CD4-positive, CD25-positive, alpha-beta regulatory T cell (primary cell): ENCODE measurements around the gene FXYD2. TPM values are rescaled to one million over a fixed set of nuclear protein-coding genes. Genes with fewer than 3 reads are reported as not detected.
A peak's percentile ranks its signal among the peaks of the same experiment; 100 is the strongest.

Experiments used
- ATAC-seq, 2 donors: fragments of 150-1000 bp; cut with Tn5 transposase; one replicate each; pipeline ENCODE4 v1.10.0; 2021; ENCODE audit warnings: low read depth in 2 of 2, moderate number of reproducible peaks in 2 of 2, moderate library complexity in 1 of 2
- DNase-seq, 3 donors: peaks; one replicate each; pipeline versions ENCODE4 v3.0.0 to v3.0.0-alpha.2; 2012 to 2022; ENCODE audit warnings: mixed read lengths in 1 of 3
- H3K27ac ChIP-seq: one replicate; pipeline ENCODE4 v1.7.0; 2013; ENCODE audit warnings: mild to moderate bottlenecking, low read length; ENCODE audit not compliant: insufficient read depth, poor library complexity, severe bottlenecking
- H3K27me3 ChIP-seq: one replicate; pipeline ENCODE4 v1.7.0; 2013; ENCODE audit warnings: low read length; ENCODE audit not compliant: control insufficient read depth, insufficient read depth
- H3K36me3 ChIP-seq: one replicate; pipeline ENCODE4 v1.7.0; 2013; ENCODE audit warnings: mild to moderate bottlenecking, low read length, moderate library complexity; ENCODE audit not compliant: control insufficient read depth, insufficient read depth
- H3K4me1 ChIP-seq: 2 replicates; pipeline ENCODE4 v1.7.0; 2013; ENCODE audit warnings: mild to moderate bottlenecking, low read length; ENCODE audit not compliant: insufficient read depth, control insufficient read depth, poor library complexity, severe bottlenecking
- H3K4me3 ChIP-seq: one replicate; pipeline ENCODE4 v1.7.0; 2013; ENCODE audit warnings: low read depth, mild to moderate bottlenecking, low read length, moderate library complexity
- H3K9me3 ChIP-seq, 2 experiments: 1 replicate in 1 of 2; 2 replicates in 1 of 2; pipeline ENCODE4 v1.7.0; 2013; ENCODE audit warnings: low read length in 2 of 2, mild to moderate bottlenecking in 1 of 2, moderate library complexity in 1 of 2; ENCODE audit not compliant: control insufficient read depth in 2 of 2
- H3K27ac Mint-ChIP-seq, 3 donors: one replicate each; pipeline ENCODE4 v1.8.0; 2020 to 2022; ENCODE audit warnings: mild to moderate bottlenecking in 3 of 3, mixed read lengths in 3 of 3, moderate library complexity in 2 of 3
- H3K27me3 Mint-ChIP-seq: one replicate; pipeline ENCODE4 v1.8.0; 2022; ENCODE audit warnings: mild to moderate bottlenecking, mixed read lengths
- H3K36me3 Mint-ChIP-seq: one replicate; pipeline ENCODE4 v1.8.0; 2020; ENCODE audit warnings: mixed read lengths
- H3K4me1 Mint-ChIP-seq, 4 donors: one replicate each; pipeline ENCODE4 v1.8.0; 2020 to 2022; ENCODE audit warnings: mixed read lengths in 4 of 4, mild to moderate bottlenecking in 1 of 4
- H3K4me3 Mint-ChIP-seq, 4 donors: one replicate each; pipeline ENCODE4 v1.8.0; 2020 to 2022; ENCODE audit warnings: mild to moderate bottlenecking in 4 of 4, mixed read lengths in 4 of 4, moderate library complexity in 3 of 4
- H3K9me3 Mint-ChIP-seq, 7 donors: one replicate each; pipeline ENCODE4 v1.8.0; 2020 to 2022; ENCODE audit warnings: mixed read lengths in 7 of 7, mild to moderate bottlenecking in 3 of 7, moderate library complexity in 2 of 7
- polyA plus RNA-seq, 4 donors: library from polyadenylated mRNA; unstranded; fragments of 300-500 nt; fragmentation: Illumina TruSeq; gene quantifications; one replicate each; pipeline ENCODE4 v1.2.3, GENCODE V29; 2021
- total RNA-seq: library from RNA; stranded (reverse); gene quantifications from one replicate; pipeline ENCODE4 v1.2.3, GENCODE V29; 2022

Gene FXYD2
- 4.0 TPM for total RNA-seq
- polyA plus RNA-seq = 10 to 100 TPM; 35.5 to 88.9 (median 72.3) TPM

GRCh38 chr11:117824571-117825537, at the start of gene FXYD2:
FXYD2 (minus strand) TSS chr11:117824744; CDS start chr11:117824678, 66 bp downstream.
- no peaks in the 10 kb centered on the region for H3K36me3 Mint-ChIP-seq
- H3K27ac ChIP-seq = peak within 1 kb of the TSS; percentile 67
- H3K9me3 Mint-ChIP-seq = no peaks in the 10 kb centered on the region
- peak within 1 kb of the TSS; percentile 79 to 92 (median 88) for H3K27ac Mint-ChIP-seq
- no peak for DNase-seq
- no peak for ATAC-seq
- no peaks in the 10 kb centered on the region for H3K9me3 ChIP-seq
- H3K27me3 Mint-ChIP-seq = no peaks in the 10 kb centered on the region
- H3K27me3 ChIP-seq = no peaks in the 10 kb centered on the region
- H3K36me3 ChIP-seq = no peaks in the 10 kb centered on the region
- no peak within 1 kb of the TSS for H3K4me3 ChIP-seq
- H3K4me1 ChIP-seq = peaks cover 51% of the 10 kb centered on the region
- H3K4me3 Mint-ChIP-seq = peak within 1 kb of the TSS; percentile 67 to 82 (median 74)
- H3K4me1 Mint-ChIP-seq = peaks cover 5 to 77% (median 23%) of the 10 kb centered on the region in 4 donors

- Mint-ChIP-seq H3K4me3 (no peak overlapping the region), H3K4me1 (peaks cover 0 to 34% (median 23%) of the 10 kb centered on the region in 4 donors), H3K9me3 (peaks cover 0 to 2% (median 0%) of the 10 kb centered on the region in 7 donors), H3K27ac (no peak overlapping the region), H3K36me3 (peaks cover 3% of the 10 kb centered on the region), H3K27me3 (peaks cover 56% of the 10 kb centered on the region)
- ATAC-seq (no peak), DNase-seq (no peak)
- H3K4me1 ChIP-seq = peaks cover 29% of the 10 kb centered on the region
- H3K4me3 ChIP-seq = no peak overlapping the region
- H3K27me3 ChIP-seq = peaks cover 33% of the 10 kb centered on the region
- H3K36me3 ChIP-seq = no peaks in the 10 kb centered on the region
- H3K27ac ChIP-seq = no peak overlapping the region
- H3K9me3 ChIP-seq = no peaks in the 10 kb centered on the region
Measured at GRCh38 chr11:117873828-117874125, 49.2 kb upstream of the FXYD2 start.

- Histone ChIP-seq H3K9me3 (no peaks in the 10 kb centered on the region), H3K4me3 (no peak overlapping the region), H3K4me1 (peaks cover 29% of the 10 kb centered on the region), H3K27ac (no peak overlapping the region), H3K27me3 (peaks cover 27% of the 10 kb centered on the region), H3K36me3 (no peaks in the 10 kb centered on the region)
- H3K27ac Mint-ChIP-seq = no peak overlapping the region
- DNase-seq (peak in 2 of 3 donors; percentile 2 to 42), ATAC-seq (peak in 1 of 2 donors; percentile 27)
- peaks cover 0 to 34% (median 23%) of the 10 kb centered on the region in 4 donors for H3K4me1 Mint-ChIP-seq
- peaks cover 50% of the 10 kb centered on the region for H3K27me3 Mint-ChIP-seq
- H3K4me3 Mint-ChIP-seq = no peak overlapping the region
- H3K9me3 Mint-ChIP-seq = peaks cover 0 to 2% (median 0%) of the 10 kb centered on the region in 7 donors
- H3K36me3 Mint-ChIP-seq = peaks cover 3% of the 10 kb centered on the region
Measured at GRCh38 chr11:117872975-117873827, 48.7 kb upstream of the FXYD2 start.

GRCh38 chr11:117872420-117872961, 47.9 kb upstream of the FXYD2 start:
- Mint-ChIP-seq H3K36me3 (peaks cover 3% of the 10 kb centered on the region), H3K4me1 (peaks cover 0 to 32% (median 23%) of the 10 kb centered on the region in 4 donors), H3K9me3 (peaks cover 0 to 2% (median 0%) of the 10 kb centered on the region in 7 donors), H3K27ac (no peak overlapping the region), H3K27me3 (peaks cover 43% of the 10 kb centered on the region), H3K4me3 (no peak overlapping the region)
- H3K27ac ChIP-seq = no peak overlapping the region
- no peak overlapping the region for H3K4me3 ChIP-seq
- H3K36me3 ChIP-seq = no peaks in the 10 kb centered on the region
- H3K9me3 ChIP-seq = no peaks in the 10 kb centered on the region
- ATAC-seq = no peak
- no peak for DNase-seq
- peaks cover 29% of the 10 kb centered on the region for H3K4me1 ChIP-seq
- peaks cover 26% of the 10 kb centered on the region for H3K27me3 ChIP-seq

DNA sequence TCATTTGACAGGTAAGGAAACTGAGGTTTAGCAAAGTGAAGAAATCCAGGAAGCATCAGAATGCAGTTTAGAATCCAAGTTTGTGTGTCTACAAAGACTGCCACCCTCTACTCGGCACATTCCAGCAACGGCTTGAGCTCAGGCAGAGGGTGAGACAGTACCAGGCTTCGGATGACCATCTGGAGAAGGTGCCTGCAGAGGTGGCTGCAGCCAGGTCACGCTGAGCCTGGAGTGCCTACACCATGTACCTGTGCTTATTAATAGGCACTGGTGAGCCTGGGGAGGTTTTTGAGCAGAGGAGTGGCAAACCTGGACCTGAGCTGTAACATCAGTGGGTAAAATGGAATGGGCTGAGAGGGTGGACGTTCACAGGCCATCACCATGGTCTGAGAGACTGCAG, 47.2 kb upstream of the FXYD2 start:
- Histone ChIP-seq H3K27ac (no peak overlapping the region), H3K4me1 (peaks cover 26% of the 10 kb centered on the region), H3K27me3 (peaks cover 19% of the 10 kb centered on the region), H3K36me3 (no peaks in the 10 kb centered on the region), H3K9me3 (no peaks in the 10 kb centered on the region), H3K4me3 (no peak overlapping the region)
- DNase-seq = no peak
- peaks cover 36% of the 10 kb centered on the region for H3K27me3 Mint-ChIP-seq
- no peak for ATAC-seq
- peaks cover 3% of the 10 kb centered on the region for H3K36me3 Mint-ChIP-seq
- no peak overlapping the region for H3K27ac Mint-ChIP-seq
- peak overlapping the region in 1 of 4 donors; percentile 51 for H3K4me3 Mint-ChIP-seq
- H3K4me1 Mint-ChIP-seq = peaks cover 0 to 24% (median 20%) of the 10 kb centered on the region in 4 donors
- peaks cover 0 to 2% (median 0%) of the 10 kb centered on the region in 7 donors for H3K9me3 Mint-ChIP-seq

- no peak overlapping the region for H3K27ac Mint-ChIP-seq
- Histone ChIP-seq H3K27me3 (peaks cover 22% of the 10 kb centered on the region), H3K27ac (no peak overlapping the region), H3K4me3 (no peak overlapping the region), H3K4me1 (peaks cover 20% of the 10 kb centered on the region), H3K9me3 (no peaks in the 10 kb centered on the region), H3K36me3 (no peaks in the 10 kb centered on the region)
- DNase-seq (no peak), ATAC-seq (no peak)
- H3K9me3 Mint-ChIP-seq = peaks cover 0 to 2% (median 0%) of the 10 kb centered on the region in 7 donors
- H3K4me1 Mint-ChIP-seq = peaks cover 0 to 21% (median 19%) of the 10 kb centered on the region in 4 donors
- peaks cover 36% of the 10 kb centered on the region for H3K27me3 Mint-ChIP-seq
- peaks cover 3% of the 10 kb centered on the region for H3K36me3 Mint-ChIP-seq
- H3K4me3 Mint-ChIP-seq = no peak overlapping the region
Measured at GRCh38 chr11:117871160-117871559, 46.6 kb upstream of the FXYD2 start.
